GM10847 (cell line): Measurements from ENCODE around the gene NFATC1.

ENCODE experiments used
- POLR2A ChIP-seq: IDR thresholded peaks from 2 replicates; pipeline ENCODE4 v1.6.1; 2011; ENCODE audit not compliant: insufficient read length; ENCODE audit errors: extremely low read depth

NFATC1 gene

DNA sequence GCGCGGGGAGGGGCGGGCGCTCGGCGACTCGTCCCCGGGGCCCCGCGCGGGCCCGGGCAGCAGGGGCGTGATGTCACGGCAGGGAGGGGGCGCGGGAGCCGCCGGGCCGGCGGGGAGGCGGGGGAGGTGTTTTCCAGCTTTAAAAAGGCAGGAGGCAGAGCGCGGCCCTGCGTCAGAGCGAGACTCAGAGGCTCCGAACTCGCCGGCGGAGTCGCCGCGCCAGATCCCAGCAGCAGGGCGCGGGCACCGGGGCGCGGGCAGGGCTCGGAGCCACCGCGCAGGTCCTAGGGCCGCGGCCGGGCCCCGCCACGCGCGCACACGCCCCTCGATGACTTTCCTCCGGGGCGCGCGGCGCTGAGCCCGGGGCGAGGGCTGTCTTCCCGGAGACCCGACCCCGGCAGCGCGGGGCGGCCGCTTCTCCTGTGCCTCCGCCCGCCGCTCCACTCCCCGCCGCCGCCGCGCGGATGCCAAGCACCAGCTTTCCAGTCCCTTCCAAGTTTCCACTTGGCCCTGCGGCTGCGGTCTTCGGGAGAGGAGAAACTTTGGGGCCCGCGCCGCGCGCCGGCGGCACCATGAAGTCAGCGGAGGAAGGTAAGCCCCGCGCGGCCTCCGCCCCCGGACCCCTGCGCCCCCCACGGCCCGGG lies at the start of gene NFATC1:
Gene NFATC1 (plus strand): TSS at position 170 of the 644 bp plus-strand sequence. CDS start 295 bp downstream, at position 465.
- peak; percentile 53 for TF ChIP-seq POLR2A

DNA sequence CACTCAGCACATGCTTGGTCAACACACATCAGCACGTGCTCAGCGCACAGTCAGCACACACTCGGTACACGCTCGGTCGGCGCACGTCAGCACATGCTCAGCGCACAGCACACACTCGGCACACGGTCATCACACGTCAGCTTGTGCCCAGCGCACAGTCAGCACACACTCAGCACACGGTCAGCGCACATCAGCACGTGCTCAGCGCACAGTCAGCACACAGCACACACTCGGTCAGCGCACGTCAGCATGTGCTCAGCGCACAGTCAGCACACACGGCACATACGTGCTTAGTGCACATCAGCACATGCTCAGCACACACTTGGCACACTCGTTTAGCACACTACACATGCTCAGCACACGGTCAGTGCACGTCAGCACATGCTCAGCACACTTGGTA lies 49.7 kb upstream of the NFATC1 start:
- no peak for TF ChIP-seq POLR2A

DNA sequence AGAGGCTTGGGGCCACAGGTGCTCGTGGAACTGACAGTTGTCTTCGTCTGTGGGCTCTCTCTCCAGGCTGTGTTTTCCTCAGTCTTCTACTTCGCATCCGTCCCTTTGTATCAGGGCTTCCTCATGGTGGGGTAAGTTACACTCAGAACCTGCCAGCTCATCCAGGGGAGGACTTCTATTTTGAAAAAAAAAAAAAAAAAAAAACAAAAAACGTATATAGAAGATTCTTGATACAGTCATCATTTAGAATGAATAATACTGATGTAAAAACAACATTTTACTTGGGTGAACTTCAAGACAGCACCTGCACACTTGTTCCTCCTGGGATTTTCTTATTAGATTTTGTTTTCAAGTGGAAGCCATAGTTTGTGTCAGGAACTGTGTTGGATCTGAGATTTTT lies 47.7 kb upstream of the NFATC1 start:
- TF ChIP-seq POLR2A, result no peak

DNA sequence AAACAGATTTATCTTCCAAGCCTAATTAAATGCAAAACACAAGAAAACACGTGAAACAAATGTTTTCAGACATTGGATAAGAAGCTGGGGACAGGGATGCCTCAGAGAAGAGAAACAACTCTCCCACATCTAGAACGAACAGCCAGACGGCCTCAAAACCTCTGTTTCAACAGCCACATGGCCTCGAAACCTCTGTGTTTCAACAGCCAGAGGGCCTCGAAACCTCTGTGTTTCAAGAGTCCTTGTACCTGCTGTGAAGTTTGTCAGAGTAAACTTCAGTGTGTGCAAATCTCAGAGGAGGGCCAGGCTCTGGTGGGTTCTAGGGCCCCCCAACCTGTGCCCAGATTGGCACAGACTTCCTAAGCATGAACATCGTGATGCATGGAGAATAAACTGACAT lies 43.3 kb upstream of the NFATC1 start:
- TF ChIP-seq POLR2A, result no peak

DNA sequence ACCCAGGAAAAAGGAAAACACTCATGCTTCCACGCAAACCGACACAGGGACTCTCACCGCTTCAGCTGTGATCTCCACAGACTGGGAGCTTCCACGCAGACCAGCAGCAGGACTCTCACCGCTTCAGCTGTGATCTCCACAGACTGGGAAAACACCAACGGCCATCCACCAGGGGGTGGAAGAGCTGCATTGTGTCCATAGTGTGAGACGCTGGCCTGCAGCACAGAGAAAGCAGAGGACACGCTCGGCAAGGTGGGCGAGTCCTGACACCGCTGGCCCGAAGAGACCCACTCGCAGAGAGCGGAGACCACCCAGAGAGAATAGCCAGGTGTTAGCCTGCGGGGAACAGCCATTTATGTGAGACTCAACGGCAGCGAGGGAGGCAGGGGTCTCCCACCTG lies 42.5 kb upstream of the NFATC1 start:
- no peak for TF ChIP-seq POLR2A

DNA sequence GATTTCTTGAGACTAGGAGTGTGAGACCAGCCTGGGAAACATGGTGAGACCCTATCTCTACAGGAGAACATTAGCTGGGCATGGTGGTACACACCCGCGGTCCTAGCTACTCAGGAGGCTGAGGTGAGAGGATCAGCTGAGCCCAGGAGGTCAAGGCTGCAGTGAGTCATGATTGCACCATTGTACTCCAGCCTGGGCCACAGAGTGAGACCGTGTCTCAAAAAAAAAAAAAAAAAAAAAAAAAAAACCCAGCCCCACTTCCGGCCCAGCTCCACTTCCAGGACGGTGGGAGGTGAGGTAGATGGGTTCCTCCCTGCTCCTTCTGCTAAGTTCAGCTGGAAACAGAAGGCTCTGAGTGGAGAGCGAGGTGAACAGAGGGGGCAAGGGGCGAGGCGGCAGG lies 41.4 kb upstream of the NFATC1 start:
- TF ChIP-seq POLR2A, result no peak

DNA sequence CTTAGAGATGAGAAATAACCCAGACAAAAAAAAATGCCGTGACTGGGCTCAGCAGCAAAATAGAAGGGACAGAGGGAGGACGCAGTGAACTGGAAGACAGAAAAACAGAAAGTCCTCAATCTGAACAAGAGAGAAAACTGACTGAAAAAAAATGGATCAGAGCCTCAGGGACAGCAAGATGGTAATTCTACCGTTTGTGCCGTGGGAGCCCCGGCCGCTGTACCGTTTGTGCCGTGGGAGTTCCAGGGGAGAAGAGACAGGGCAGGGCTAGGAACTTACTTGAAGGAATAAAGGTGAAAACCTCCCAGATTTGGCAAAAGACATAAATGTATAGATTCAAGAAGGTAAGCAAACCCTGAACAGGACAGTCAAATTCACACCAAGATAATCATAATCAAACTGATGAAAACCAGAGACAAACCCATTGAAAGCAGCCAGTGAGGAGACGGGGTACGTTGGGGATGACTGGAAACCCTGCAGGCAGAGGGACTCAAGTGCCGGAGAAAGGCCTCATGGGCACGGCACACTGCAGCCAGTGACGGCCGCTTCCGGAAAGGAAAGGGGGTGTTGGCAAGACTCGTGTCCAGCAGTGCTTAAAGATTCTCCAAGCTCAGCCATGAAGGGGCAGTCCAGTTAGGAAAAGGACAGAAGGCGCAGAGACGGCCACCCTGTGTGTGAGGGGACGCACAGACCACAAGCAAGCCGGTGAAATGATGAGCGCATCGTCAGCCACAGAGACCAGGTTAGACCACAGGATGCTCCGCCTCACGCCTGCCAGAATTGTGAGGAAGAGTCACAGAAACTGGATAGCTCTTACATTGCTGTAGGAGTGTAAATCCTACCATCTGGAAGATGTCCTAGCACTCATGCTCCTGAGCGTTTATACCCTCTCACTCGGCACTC lies 40.0 kb upstream of the NFATC1 start:
- TF ChIP-seq POLR2A, result no peak

DNA sequence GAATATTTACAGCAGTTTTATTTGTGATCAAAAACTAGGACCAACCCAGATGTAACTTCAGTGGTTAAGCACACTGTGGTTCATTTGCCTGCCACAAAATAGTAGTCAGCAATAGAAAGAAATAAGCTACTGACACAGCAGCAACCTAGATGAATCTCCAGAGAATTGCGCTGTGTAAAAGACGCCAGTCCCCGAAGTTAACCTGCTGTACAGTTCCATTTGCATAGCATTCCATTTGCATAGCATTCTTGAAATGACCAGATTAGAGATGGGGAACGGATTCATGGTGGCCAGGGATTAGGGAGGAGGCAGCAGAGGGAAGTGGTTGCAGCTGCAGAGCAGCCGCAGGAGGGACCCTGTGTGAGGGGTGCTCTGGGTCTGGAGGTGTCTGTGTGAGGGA lies 39.3 kb upstream of the NFATC1 start:
- no peak for TF ChIP-seq POLR2A

DNA sequence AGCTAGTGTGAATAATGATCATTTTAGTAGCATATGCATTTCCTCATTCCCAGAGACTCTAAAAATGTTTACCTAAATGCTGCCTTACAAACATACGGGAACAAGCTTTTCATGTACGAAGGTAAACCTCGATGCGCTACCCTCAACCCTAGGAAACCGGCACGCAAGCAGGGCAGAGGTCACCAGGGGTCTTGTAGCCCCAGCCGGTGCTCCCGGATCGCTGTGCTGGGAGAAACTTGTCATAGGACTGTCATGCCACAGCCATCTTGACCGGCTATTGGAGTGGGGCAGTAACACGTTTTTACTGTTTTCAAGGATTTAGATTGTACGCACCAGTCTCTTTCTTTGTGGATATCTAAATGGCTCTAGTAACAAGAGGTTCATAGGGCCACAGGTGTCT lies 34.8 kb upstream of the NFATC1 start:
- no peak for TF ChIP-seq POLR2A

DNA sequence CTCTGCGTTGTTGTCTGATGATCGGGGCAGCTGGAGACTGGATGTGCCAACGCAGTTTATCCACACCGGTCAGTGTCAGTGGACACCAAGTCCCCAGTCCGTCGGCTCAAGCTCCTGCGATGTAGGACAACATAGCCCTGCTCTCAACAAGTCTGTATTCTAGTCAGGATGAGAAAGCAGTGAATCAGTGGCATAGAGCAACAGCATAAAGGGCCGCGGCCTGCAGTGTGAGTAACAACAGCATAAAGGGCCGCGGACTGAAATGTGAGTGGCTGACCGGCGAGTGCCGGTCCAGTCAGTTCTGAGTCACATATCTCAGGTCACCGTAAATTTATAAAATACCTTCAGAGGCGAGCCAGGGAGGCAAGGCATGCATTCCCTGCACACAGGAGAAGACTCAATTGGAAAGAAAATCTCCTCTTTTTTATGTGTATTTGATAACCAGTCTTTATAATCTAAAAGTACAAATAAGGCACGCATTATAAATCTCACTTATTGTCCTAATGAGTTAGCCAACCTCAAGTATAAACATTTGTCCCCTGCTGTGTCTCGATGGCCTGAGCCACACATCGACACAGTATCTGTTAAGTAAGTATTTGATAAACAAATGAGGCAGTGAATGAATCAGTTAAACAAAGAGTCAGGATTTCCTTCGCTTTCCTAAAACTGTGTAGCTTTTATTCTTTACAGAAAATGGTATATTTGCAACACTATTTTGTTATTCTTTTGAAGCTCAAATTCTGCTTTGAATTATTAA lies 33.8 kb upstream of the NFATC1 start:
- no peak for TF ChIP-seq POLR2A

DNA sequence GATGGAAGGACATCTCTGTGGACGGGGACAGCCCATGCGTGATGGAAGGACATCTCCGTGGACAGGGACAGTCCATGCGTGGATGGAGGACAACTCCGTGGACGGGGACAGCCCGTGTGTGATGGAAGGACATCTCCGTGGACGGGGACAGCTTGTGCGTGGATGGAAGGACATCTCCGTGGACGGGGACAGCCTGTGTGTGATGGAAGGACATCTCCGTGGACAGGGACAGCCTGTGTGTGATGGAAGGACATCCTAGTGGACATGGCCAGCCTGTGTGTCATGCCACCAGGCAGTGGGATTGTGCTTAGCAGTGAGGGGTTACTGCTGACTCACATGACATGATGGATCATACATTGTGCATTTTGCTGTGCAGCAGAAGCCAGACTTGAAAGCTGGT lies 30.0 kb upstream of the NFATC1 start:
- TF ChIP-seq POLR2A, result no peak

DNA sequence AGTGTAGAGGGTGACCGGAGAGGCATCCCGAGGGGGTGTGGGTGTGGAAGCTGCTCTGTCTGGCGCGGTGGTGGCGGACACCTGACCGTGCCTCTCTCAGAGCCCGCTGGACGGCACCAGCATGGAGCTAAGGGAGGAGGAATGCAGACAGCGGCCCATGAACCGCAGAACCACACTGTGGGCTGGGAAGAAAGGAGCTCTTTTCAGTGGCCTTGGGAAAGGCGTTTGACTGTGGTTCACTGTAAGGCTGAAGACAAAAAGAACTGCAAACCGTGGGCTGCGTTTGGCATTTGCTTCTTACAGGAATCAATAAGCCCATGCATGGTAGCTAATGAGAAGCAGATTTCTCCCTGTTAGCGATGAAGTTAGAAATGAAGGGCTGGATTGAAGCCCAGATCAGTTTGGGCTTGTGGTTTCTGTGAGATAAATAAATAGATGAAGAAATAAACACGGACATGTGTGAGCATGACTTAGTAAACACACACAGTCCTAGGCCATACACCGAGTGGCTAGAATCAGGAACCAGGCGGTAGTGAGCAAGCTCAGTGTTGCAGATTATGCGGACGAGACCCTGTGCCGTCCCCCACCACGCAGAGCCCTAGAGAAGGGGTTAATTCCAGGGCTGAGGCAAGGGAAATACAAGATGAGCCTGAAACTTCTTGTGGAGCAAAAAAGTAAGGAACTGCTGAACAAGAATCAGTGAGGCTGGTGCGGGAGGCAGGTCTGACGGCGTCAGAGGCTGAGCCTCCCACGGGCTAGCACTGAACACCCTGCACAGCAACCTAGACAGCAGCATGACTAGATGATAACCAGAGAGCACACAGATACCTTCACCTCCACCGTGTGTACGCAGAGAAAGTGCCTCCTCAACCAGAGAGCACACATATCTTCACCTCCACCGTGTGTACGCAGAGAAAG lies 29.3 kb upstream of the NFATC1 start:
- no peak for TF ChIP-seq POLR2A

DNA sequence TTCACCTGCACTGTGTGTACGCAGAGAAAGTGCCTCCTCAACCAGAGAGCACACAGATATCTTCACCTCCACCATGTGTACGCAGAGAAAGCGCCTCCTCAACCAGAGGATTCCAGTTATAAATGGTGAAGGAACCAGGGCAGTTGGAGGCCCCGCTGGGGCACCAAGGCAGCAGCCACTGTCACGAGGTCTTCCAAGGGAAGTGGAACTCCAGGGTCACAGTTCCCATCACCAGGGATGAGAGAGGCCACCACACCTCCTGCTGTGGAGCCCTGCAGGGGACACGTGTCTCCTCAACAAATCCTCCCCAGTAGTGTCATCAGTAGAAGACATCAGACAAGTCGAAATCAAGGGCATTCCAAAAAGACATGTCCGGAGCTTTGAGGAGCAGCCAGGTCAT lies 28.2 kb upstream of the NFATC1 start:
- no peak for TF ChIP-seq POLR2A

DNA sequence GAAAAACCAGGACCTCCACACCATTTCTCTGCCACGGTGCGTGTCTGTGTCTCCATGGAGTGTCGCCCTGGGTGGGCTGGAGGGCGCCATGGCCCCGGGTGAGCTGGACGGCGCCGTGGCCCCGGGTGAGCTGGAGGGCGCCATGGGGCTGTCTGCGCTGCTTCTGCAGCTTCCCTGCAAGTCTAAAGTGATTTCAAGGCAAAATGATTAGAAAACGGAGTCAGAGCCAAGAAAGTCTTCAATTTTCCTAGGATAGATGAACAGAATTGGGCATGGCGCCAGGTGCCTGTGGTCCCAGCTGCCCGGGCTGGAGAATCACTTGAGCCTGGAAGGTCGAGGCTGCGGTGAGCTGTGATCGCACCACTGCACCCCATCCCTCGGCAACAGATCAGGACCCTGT lies 27.7 kb upstream of the NFATC1 start:
- TF ChIP-seq POLR2A, result no peak

DNA sequence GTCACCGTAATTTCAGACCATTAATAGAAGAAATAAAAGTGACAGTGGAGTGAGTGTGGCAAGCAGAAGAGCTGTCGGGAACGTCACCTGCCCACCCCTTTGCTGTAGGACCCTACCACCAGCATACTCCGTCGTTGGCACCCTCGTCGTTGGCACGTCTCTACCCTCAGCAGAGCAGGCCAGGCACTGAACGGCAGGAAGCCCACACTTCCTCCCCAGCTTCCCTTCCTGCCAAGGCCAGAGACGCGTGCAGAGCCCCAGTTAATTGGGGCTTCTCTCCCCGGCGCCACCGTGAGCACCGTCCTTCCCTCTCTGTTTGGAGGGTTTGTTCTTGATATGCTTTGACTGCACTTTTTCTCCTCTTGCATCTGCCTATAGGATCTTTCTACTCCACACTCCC lies 27.0 kb upstream of the NFATC1 start:
- no peak for TF ChIP-seq POLR2A
